ENCODE data around the gene WTIP.

Gene WTIP

GRCh38 chr19:34479396-34479795 lies 2.2 kb upstream of the WTIP start:
- H3K4me3 ChIP-seq (ENCODE audit: low read depth, low read length): no peak overlapping the region
- no peak overlapping the region for H3K9ac ChIP-seq
- H3K27ac ChIP-seq: no peak overlapping the region
- no peaks in the 10 kb centered on the region for H3K36me3 ChIP-seq (ENCODE audit: control insufficient read depth, insufficient read depth, low read length)
- no peaks in the 10 kb centered on the region for H3K9me3 ChIP-seq (ENCODE audit: control insufficient read depth, low read length)
- TF ChIP-seq CTCF (IDR thresholded peaks at IDR 0.05): no peak
- H3K79me2 ChIP-seq: peaks cover 11% of the 10 kb centered on the region
- H3K27me3 ChIP-seq (ENCODE audit: control insufficient read depth, insufficient read depth, low read length): no peaks in the 10 kb centered on the region
- H3K4me1 ChIP-seq: peaks cover 2% of the 10 kb centered on the region
- H3K4me2 ChIP-seq (ENCODE audit: low read length): no peak overlapping the region
- no peak overlapping the region for H2AFZ ChIP-seq

- no peaks in the 10 kb centered on the region for H3K27me3 ChIP-seq (ENCODE audit: control insufficient read depth, insufficient read depth, low read length)
- H2AFZ ChIP-seq: peak overlapping the region; percentile 67
- no peak overlapping the region for H3K27ac ChIP-seq
- TF ChIP-seq CTCF (IDR thresholded peaks at IDR 0.05): no peak
- peaks cover 12% of the 10 kb centered on the region for H3K79me2 ChIP-seq
- no peak overlapping the region for H3K9ac ChIP-seq
- H3K4me2 ChIP-seq (ENCODE audit: low read length): peak overlapping the region; percentile 90
- no peaks in the 10 kb centered on the region for H3K36me3 ChIP-seq (ENCODE audit: control insufficient read depth, insufficient read depth, low read length)
- H3K4me1 ChIP-seq: peaks cover 2% of the 10 kb centered on the region
- no peaks in the 10 kb centered on the region for H3K9me3 ChIP-seq (ENCODE audit: control insufficient read depth, low read length)
- no peak overlapping the region for H3K4me3 ChIP-seq (ENCODE audit: low read depth, low read length)
Measured at GRCh38 chr19:34480491-34480890, 1.1 kb upstream of the WTIP start.

- no peaks in the 10 kb centered on the region for H3K4me1 ChIP-seq
- peak overlapping the region; percentile 67 for H3K4me3 ChIP-seq (ENCODE audit: low read depth, low read length)
- TF ChIP-seq CTCF (IDR thresholded peaks at IDR 0.05): no peak
- H3K27me3 ChIP-seq (ENCODE audit: control insufficient read depth, insufficient read depth, low read length): no peaks in the 10 kb centered on the region
- H3K4me2 ChIP-seq (ENCODE audit: low read length): peak overlapping the region; percentile 80
- peaks cover 12% of the 10 kb centered on the region for H3K79me2 ChIP-seq
- H3K9me3 ChIP-seq (ENCODE audit: control insufficient read depth, low read length): no peaks in the 10 kb centered on the region
- no peak overlapping the region for H3K27ac ChIP-seq
- no peaks in the 10 kb centered on the region for H3K36me3 ChIP-seq (ENCODE audit: control insufficient read depth, insufficient read depth, low read length)
- H2AFZ ChIP-seq: peak overlapping the region; percentile 62
- no peak overlapping the region for H3K9ac ChIP-seq
Measured at GRCh38 chr19:34481861-34482379, 362 bp downstream of the WTIP start.

- Histone ChIP-seq H3K9ac (no peak overlapping the region), H3K36me3 (ENCODE audit: control insufficient read depth, insufficient read depth, low read length) (no peaks in the 10 kb centered on the region), H3K27ac (no peak overlapping the region), H3K4me2 (ENCODE audit: low read length) (peak overlapping the region; percentile 80), H3K4me1 (no peaks in the 10 kb centered on the region), H3K27me3 (ENCODE audit: control insufficient read depth, insufficient read depth, low read length) (no peaks in the 10 kb centered on the region), H3K79me2 (peaks cover 15% of the 10 kb centered on the region), H3K4me3 (ENCODE audit: low read depth, low read length) (peak overlapping the region; percentile 67), H2AFZ (peak overlapping the region; percentile 62), H3K9me3 (ENCODE audit: control insufficient read depth, low read length) (no peaks in the 10 kb centered on the region)
- no peak for TF ChIP-seq CTCF (IDR thresholded peaks at IDR 0.05)
Measured at GRCh38 chr19:34482380-34483250, 1.1 kb downstream of the WTIP start.

All from parathyroid adenoma (tissue), 2 donors.